ENCODE data around the gene CCDC60.

The CCDC60 gene

GRCh38 chr12:119546340-119546739 lies 211.8 kb downstream of the CCDC60 start:
- DNase-seq = no peak

- DNase-seq = no peak
These were observed 212.5 kb downstream of the CCDC60 start for GRCh38 chr12:119547001-119547400.

GRCh38 chr12:119556854-119557253 lies 222.3 kb downstream of the CCDC60 start:
- no peak for DNase-seq

- DNase-seq = no peak
These were observed 230.9 kb downstream of the CCDC60 start for GRCh38 chr12:119565404-119565803.

GRCh38 chr12:119570771-119571170 lies 236.2 kb downstream of the CCDC60 start:
- DNase-seq = no peak

GRCh38 chr12:119573086-119573485 lies 238.6 kb downstream of the CCDC60 start:
- DNase-seq = no peak

- no peak for DNase-seq
These were observed 239.7 kb downstream of the CCDC60 start for GRCh38 chr12:119574255-119574654.

- no peak for DNase-seq
These were observed 241.7 kb downstream of the CCDC60 start for GRCh38 chr12:119576118-119576810.

- no peak for DNase-seq
These were observed 242.4 kb downstream of the CCDC60 start for GRCh38 chr12:119576915-119577314.

- no peak for DNase-seq
These were observed 243.6 kb downstream of the CCDC60 start for GRCh38 chr12:119578112-119578511.

GRCh38 chr12:119589097-119589496 lies 254.6 kb downstream of the CCDC60 start:
- DNase-seq = no peak

- DNase-seq = no peak
These were observed 255.1 kb downstream of the CCDC60 start for GRCh38 chr12:119589634-119590033.

All from NCI-H510A treated with DMSO at 0.1 percent for 48 hours (cell line).